Lung (tissue), 12 donors: ENCODE results near the gene PACRG. TPM values are rescaled to one million over a fixed set of nuclear protein-coding genes. Genes with fewer than 3 reads are reported as not detected.

Source experiments
- ATAC-seq: fragments of 200-7000 bp; cut with Tn5 transposase; one replicate; pipeline ENCODE4 v1.9.1; 2020; ENCODE audit warnings: moderate number of reproducible peaks; ENCODE audit not compliant: insufficient read depth, low FRiP score
- DNase-seq, 3 donors: peaks; one replicate each; pipeline ENCODE4 v3.0.0-alpha.2; 2013 to 2017
- H3K27ac ChIP-seq, 2 donors: one replicate each; pipeline ENCODE4 v1.5.1; 2013; ENCODE audit warnings: mild to moderate bottlenecking in 2 of 2, moderate library complexity in 2 of 2, control low read depth in 1 of 2, inconsistent platforms in 1 of 2, low read depth in 1 of 2, low read length in 1 of 2
- H3K27me3 ChIP-seq, 3 donors: one replicate each; pipeline ENCODE4 v1.5.1; 2013; ENCODE audit warnings: low read length in 2 of 3; ENCODE audit not compliant: control insufficient read depth in 3 of 3, insufficient read depth in 3 of 3
- H3K36me3 ChIP-seq, 4 donors: one replicate each; pipeline ENCODE4 v1.5.1; 2013; ENCODE audit warnings: low read length in 4 of 4, mild to moderate bottlenecking in 1 of 4, moderate library complexity in 1 of 4; ENCODE audit not compliant: control insufficient read depth in 4 of 4, insufficient read depth in 4 of 4
- H3K4me1 ChIP-seq, 5 donors: one replicate each; pipeline ENCODE4 v1.5.1; 2013; ENCODE audit warnings: low read length in 5 of 5, mild to moderate bottlenecking in 2 of 5, moderate library complexity in 1 of 5; ENCODE audit not compliant: control insufficient read depth in 5 of 5, insufficient read depth in 5 of 5
- H3K4me3 ChIP-seq: one replicate; pipeline ENCODE4 v1.5.1; 2013; ENCODE audit warnings: mild to moderate bottlenecking, control low read depth, moderate library complexity
- H3K9ac ChIP-seq, 2 donors: one replicate each; pipeline ENCODE4 v1.5.1; 2013; ENCODE audit warnings: low read length in 2 of 2, control low read depth in 1 of 2; ENCODE audit not compliant: insufficient read depth in 1 of 2
- H3K9me3 ChIP-seq, 4 donors: one replicate each; pipeline ENCODE4 v1.5.1; 2013; ENCODE audit warnings: low read length in 3 of 4, mild to moderate bottlenecking in 1 of 4, moderate library complexity in 1 of 4; ENCODE audit not compliant: control insufficient read depth in 4 of 4, insufficient read depth in 3 of 4
- WGBS, 2 donors: extraction: QIAGEN DNeasy Blood & Tissue Kit; methylation state at CpG; one replicate each; pipeline ENCODE4 v1.1.7; 2013; 5-methylcytosine and 5-hydroxymethylcytosine counted together
- polyA plus RNA-seq, 2 donors: library from polyadenylated mRNA; stranded (reverse); fragments of 200-250 nt; gene quantifications; one replicate each; pipeline ENCODE4 v1.2.1, GENCODE V29; 2013
- total RNA-seq, 2 donors: library from RNA; depleted of rRNA in 1 of 2; stranded (reverse); fragments of >200 nt in 1 of 2; gene quantifications; one replicate each; pipeline ENCODE4 v1.2.1, GENCODE V29; 2014 to 2021
- TF ChIP-seq, protein P1 (sequence below): IDR thresholded peaks from 2 replicates; pipeline ENCODE4 v1.5.1; 2012; ENCODE audit warnings: mild to moderate bottlenecking; ENCODE audit errors: control extremely low read depth, extremely low read depth
- donor health status: control.
- donor health status: control.
- donor health status: Bipolar disorder and iron deficiency.
- donor health status: healthy.
- donor health status: DM: yes; HTN: yes; CAD: no.

The PACRG gene
- total and polyA plus RNA-seq, 4 donors = 3.8 to 26.6 (median 7.4) TPM

DNA sequence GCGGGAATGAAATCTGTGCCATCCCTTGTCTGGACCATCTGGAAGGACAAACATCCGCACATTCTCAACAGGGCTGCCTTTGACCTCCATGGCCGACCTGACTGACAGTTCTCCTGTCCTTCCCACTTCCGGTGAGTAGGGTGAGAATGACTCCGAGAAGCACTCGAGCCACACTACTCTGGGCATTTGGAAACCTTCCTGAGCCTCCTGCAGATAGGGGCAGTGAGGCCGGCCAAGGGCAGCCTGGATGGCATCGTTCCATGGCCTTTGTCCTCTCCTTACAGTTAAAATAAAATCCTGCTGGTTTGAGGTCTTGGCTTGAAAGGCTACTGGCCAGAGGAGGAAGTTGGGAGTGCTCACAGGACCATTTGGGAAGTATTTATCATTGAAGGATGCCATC is 615.8 kb downstream of the PACRG start:
- no peaks in the 10 kb centered on the region for H3K27me3 ChIP-seq
- DNase-seq = no peak
- H3K9ac ChIP-seq = no peak overlapping the region
- H3K4me3 ChIP-seq = no peak overlapping the region
- H3K9me3 ChIP-seq = no peaks in the 10 kb centered on the region
- 80 to 82% methylated on average over 8 of the region's 8 CpGs for WGBS, 2 donors
- no peak overlapping the region for H3K27ac ChIP-seq
- no peak for ATAC-seq
- H3K36me3 ChIP-seq = no peaks in the 10 kb centered on the region
- peaks cover 3 to 11% (median 6%) of the 10 kb centered on the region in 5 donors for H3K4me1 ChIP-seq
- TF ChIP-seq, protein P1, sequence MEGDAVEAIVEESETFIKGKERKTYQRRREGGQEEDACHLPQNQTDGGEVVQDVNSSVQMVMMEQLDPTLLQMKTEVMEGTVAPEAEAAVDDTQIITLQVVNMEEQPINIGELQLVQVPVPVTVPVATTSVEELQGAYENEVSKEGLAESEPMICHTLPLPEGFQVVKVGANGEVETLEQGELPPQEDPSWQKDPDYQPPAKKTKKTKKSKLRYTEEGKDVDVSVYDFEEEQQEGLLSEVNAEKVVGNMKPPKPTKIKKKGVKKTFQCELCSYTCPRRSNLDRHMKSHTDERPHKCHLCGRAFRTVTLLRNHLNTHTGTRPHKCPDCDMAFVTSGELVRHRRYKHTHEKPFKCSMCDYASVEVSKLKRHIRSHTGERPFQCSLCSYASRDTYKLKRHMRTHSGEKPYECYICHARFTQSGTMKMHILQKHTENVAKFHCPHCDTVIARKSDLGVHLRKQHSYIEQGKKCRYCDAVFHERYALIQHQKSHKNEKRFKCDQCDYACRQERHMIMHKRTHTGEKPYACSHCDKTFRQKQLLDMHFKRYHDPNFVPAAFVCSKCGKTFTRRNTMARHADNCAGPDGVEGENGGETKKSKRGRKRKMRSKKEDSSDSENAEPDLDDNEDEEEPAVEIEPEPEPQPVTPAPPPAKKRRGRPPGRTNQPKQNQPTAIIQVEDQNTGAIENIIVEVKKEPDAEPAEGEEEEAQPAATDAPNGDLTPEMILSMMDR = no peak

DNA sequence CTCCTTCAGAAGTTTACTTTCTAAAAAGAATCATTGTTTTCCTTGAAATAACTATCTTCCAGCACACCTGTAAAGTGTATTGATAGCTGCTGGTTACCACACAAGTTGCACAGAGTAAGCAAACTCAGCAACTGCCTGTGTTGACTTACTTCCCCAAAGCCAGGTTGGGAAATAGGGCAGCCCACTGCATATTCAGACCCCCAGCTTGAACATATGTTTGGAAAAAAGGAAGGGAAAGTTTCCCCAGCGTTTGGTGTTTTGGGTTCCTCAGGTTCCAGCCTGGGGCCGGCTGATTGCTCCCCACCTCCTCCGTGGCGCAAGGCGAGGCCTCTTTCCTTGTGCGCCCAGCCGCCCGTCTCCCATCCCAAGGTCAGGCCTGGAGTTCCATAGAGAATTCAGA is 616.6 kb downstream of the PACRG start:
- TF ChIP-seq, protein P1 = no peak
- no peak for ATAC-seq
- H3K27me3 ChIP-seq = no peaks in the 10 kb centered on the region
- H3K4me3 ChIP-seq = no peak overlapping the region
- no peaks in the 10 kb centered on the region for H3K9me3 ChIP-seq
- DNase-seq = no peak
- no peak overlapping the region for H3K9ac ChIP-seq
- H3K4me1 ChIP-seq = peaks cover 0 to 8% (median 3%) of the 10 kb centered on the region in 5 donors
- WGBS, 2 donors = 45 to 80% methylated on average over 8 of the region's 8 CpGs
- no peak overlapping the region for H3K27ac ChIP-seq
- no peaks in the 10 kb centered on the region for H3K36me3 ChIP-seq

DNA sequence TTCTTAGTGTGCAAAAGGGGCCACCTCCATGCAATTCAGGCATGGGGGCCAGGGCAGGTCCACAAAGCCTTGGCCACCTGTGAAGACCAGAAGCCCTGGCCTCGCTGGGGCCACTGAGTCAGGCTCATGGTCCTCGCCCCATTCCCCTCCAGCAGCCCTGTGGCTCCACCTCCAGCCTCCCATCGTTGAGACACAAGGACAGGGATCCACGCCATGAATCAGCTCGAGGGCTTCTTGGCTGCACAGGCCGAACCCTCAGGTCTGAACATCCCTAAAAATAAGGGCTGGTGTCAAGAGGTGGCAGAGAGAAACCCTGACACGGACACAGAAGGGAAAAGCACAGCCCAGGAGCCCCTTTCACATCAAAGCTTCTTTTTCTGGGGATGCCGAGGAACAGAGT is 618.2 kb downstream of the PACRG start:
- Histone ChIP-seq H3K36me3 (no peaks in the 10 kb centered on the region), H3K27me3 (no peaks in the 10 kb centered on the region), H3K9ac (no peak overlapping the region), H3K4me3 (no peak overlapping the region), H3K27ac (no peak overlapping the region), H3K4me1 (peaks cover 0 to 8% (median 2%) of the 10 kb centered on the region in 5 donors), H3K9me3 (no peaks in the 10 kb centered on the region)
- ATAC-seq (no peak), DNase-seq (no peak)
- WGBS, 2 donors = 92 to 95% methylated on average over 8 of the region's 8 CpGs
- TF ChIP-seq, protein P1 = no peak

DNA sequence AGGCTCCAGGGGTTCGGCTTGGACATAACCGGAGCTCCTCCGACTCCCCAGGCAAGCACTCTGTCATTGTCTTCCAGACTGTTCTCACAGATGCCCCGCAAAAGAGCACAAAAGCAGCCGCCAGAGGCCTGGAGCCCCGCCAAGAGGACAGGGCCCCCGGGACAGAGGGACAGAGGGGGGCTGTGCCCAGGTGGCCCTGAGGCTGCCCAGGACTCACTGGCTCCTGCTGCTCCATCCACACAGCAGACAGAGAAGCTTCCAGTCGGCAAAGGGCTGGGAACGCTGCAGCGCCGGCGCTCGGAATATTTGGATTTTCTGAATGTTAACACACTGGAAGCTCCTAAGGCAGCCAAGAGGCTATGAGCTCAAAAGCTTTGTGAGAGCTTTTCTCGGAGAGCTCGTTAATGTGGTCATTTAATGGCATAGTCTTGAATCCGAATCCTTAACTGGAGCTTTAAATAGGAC is 618.8 kb downstream of the PACRG start:
- TF ChIP-seq, protein P1 = no peak
- ATAC-seq (no peak), DNase-seq (no peak)
- WGBS, 2 donors = 74 to 82% methylated on average over 16 of the region's 16 CpGs
- Histone ChIP-seq H3K27ac (no peak overlapping the region), H3K4me3 (no peak overlapping the region), H3K27me3 (no peaks in the 10 kb centered on the region), H3K36me3 (no peaks in the 10 kb centered on the region), H3K9me3 (no peaks in the 10 kb centered on the region), H3K9ac (no peak overlapping the region), H3K4me1 (peaks cover 0 to 8% (median 2%) of the 10 kb centered on the region in 5 donors)
